T-helper 1 cell treated with Interleukin-12 subunit alpha and Interleukin-12 subunit beta and Interleukin-4 antibody, amounts not matched to agents 30 μg/mL and 1 μg/mL, for 36 hours (primary cell): Measurements from ENCODE around the gene CFAP43.

Source experiments
- H3K27ac Mint-ChIP-seq: one replicate; pipeline ENCODE4 v1.8.0; 2021; ENCODE audit warnings: mild to moderate bottlenecking, mixed read lengths
- H3K27me3 Mint-ChIP-seq: one replicate; pipeline ENCODE4 v1.8.0; 2021; ENCODE audit warnings: low read depth, mixed read lengths
- H3K36me3 Mint-ChIP-seq: one replicate; pipeline ENCODE4 v1.8.0; 2021; ENCODE audit warnings: low read depth, mixed read lengths
- H3K4me1 Mint-ChIP-seq: one replicate; pipeline ENCODE4 v1.8.0; 2021; ENCODE audit warnings: low read depth, mixed read lengths
- H3K4me3 Mint-ChIP-seq: one replicate; pipeline ENCODE4 v1.8.0; 2021; ENCODE audit warnings: mild to moderate bottlenecking, moderate library complexity, mixed read lengths
- H3K9me3 Mint-ChIP-seq: one replicate; pipeline ENCODE4 v1.8.0; 2021; ENCODE audit warnings: mixed read lengths

Gene CFAP43

GRCh38 chr10:104092749-104093148 lies 139.4 kb downstream of the CFAP43 start:
- H3K27me3 Mint-ChIP-seq, result no peaks in the 10 kb centered on the region
- no peaks in the 10 kb centered on the region for H3K4me1 Mint-ChIP-seq
- no peaks in the 10 kb centered on the region for H3K36me3 Mint-ChIP-seq
- H3K4me3 Mint-ChIP-seq, result no peak overlapping the region
- no peak overlapping the region for H3K27ac Mint-ChIP-seq
- peaks cover 11% of the 10 kb centered on the region for H3K9me3 Mint-ChIP-seq

- Mint-ChIP-seq H3K27ac (no peak overlapping the region), H3K4me3 (no peak overlapping the region), H3K27me3 (peaks cover 2% of the 10 kb centered on the region), H3K4me1 (no peaks in the 10 kb centered on the region), H3K9me3 (no peaks in the 10 kb centered on the region), H3K36me3 (no peaks in the 10 kb centered on the region)
Observed at GRCh38 chr10:104090611-104091010, 141.6 kb downstream of the CFAP43 start.

GRCh38 chr10:104089621-104090020 lies 142.5 kb downstream of the CFAP43 start:
- Mint-ChIP-seq H3K4me1 (no peaks in the 10 kb centered on the region), H3K27ac (no peak overlapping the region), H3K9me3 (no peaks in the 10 kb centered on the region), H3K27me3 (peaks cover 5% of the 10 kb centered on the region), H3K4me3 (no peak overlapping the region), H3K36me3 (no peaks in the 10 kb centered on the region)

GRCh38 chr10:104088239-104088638 lies 143.9 kb downstream of the CFAP43 start:
- H3K36me3 Mint-ChIP-seq, result no peaks in the 10 kb centered on the region
- no peak overlapping the region for H3K27ac Mint-ChIP-seq
- H3K4me3 Mint-ChIP-seq, result no peak overlapping the region

GRCh38 chr10:104085801-104086400 lies 146.3 kb downstream of the CFAP43 start, which contains the start of gene COL17A1:
Gene COL17A1 (minus strand): TSS chr10:104085880. CDS start chr10:104080673, 5,207 bp downstream.
- no peaks in the 10 kb centered on the region for H3K36me3 Mint-ChIP-seq
- peaks cover 5% of the 10 kb centered on the region for H3K27me3 Mint-ChIP-seq
- H3K9me3 Mint-ChIP-seq, result no peaks in the 10 kb centered on the region
- no peak within 1 kb of the TSS for H3K27ac Mint-ChIP-seq
- no peaks in the 10 kb centered on the region for H3K4me1 Mint-ChIP-seq
- no peak within 1 kb of the TSS for H3K4me3 Mint-ChIP-seq

More at GRCh38 chr10:104088239-104088638, 143.9 kb downstream of the CFAP43 start:
- no peaks in the 10 kb centered on the region for H3K9me3 Mint-ChIP-seq
- H3K27me3 Mint-ChIP-seq, result peaks cover 5% of the 10 kb centered on the region
- no peaks in the 10 kb centered on the region for H3K4me1 Mint-ChIP-seq

GRCh38 chr10:104084482-104085142 lies 147.6 kb downstream of the CFAP43 start:
- no peak overlapping the region for H3K27ac Mint-ChIP-seq
- no peaks in the 10 kb centered on the region for H3K36me3 Mint-ChIP-seq
- no peak overlapping the region for H3K4me3 Mint-ChIP-seq
- H3K27me3 Mint-ChIP-seq, result peaks cover 9% of the 10 kb centered on the region
- no peaks in the 10 kb centered on the region for H3K4me1 Mint-ChIP-seq
- no peaks in the 10 kb centered on the region for H3K9me3 Mint-ChIP-seq

GRCh38 chr10:104081998-104082397 lies 150.2 kb downstream of the CFAP43 start:
- Mint-ChIP-seq H3K27me3 (peaks cover 13% of the 10 kb centered on the region), H3K4me3 (no peak overlapping the region), H3K27ac (no peak overlapping the region)

GRCh38 chr10:104080762-104081161 lies 151.4 kb downstream of the CFAP43 start:
- Mint-ChIP-seq H3K4me1 (no peaks in the 10 kb centered on the region), H3K27me3 (peaks cover 13% of the 10 kb centered on the region), H3K9me3 (no peaks in the 10 kb centered on the region), H3K4me3 (no peak overlapping the region), H3K27ac (no peak overlapping the region), H3K36me3 (no peaks in the 10 kb centered on the region)

More at GRCh38 chr10:104081998-104082397, 150.2 kb downstream of the CFAP43 start:
- H3K36me3 Mint-ChIP-seq, result no peaks in the 10 kb centered on the region
- H3K4me1 Mint-ChIP-seq, result no peaks in the 10 kb centered on the region
- H3K9me3 Mint-ChIP-seq, result no peaks in the 10 kb centered on the region
